Type B pancreatic cell (in vitro differentiated cells): Measurements from ENCODE around the gene DLST. TPM values are rescaled to one million over a fixed set of nuclear protein-coding genes. Genes with fewer than 3 reads are reported as not detected.

ENCODE experiments used
- DNase-seq: peaks from one replicate; pipeline ENCODE4 v3.0.0; 2021; ENCODE audit warnings: mixed read lengths; ENCODE audit not compliant: unreplicated experiment; ENCODE audit errors: extremely low spot score
- H3K27ac Mint-ChIP-seq: 2 replicates; pipeline ENCODE4 v1.8.0; 2021; ENCODE audit warnings: mild to moderate bottlenecking, mixed read lengths
- H3K27me3 Mint-ChIP-seq: 2 replicates; pipeline ENCODE4 v1.8.0; 2021; ENCODE audit warnings: mixed read lengths
- H3K36me3 Mint-ChIP-seq: 2 replicates; pipeline ENCODE4 v1.8.0; 2021; ENCODE audit warnings: mixed read lengths
- H3K4me1 Mint-ChIP-seq: one replicate; pipeline ENCODE4 v1.8.0; 2021; ENCODE audit warnings: mixed read lengths; ENCODE audit not compliant: unreplicated experiment
- H3K4me3 Mint-ChIP-seq: 2 replicates; pipeline ENCODE4 v1.8.0; 2021; ENCODE audit warnings: mild to moderate bottlenecking, mixed read lengths
- H3K9me3 Mint-ChIP-seq: 2 replicates; pipeline ENCODE4 v1.8.0; 2021; ENCODE audit warnings: mixed read lengths
- CTCF ChIP-seq: fragments of 200-600 bp; sonication (generic); conservative IDR thresholded peaks from 2 replicates; pipeline ENCODE4 v1.5.0; 2021; ENCODE audit warnings: antibody characterized with exemption, mild to moderate bottlenecking
- total RNA-seq: library from RNA; stranded (reverse); gene quantifications from 2 replicates; pipeline ENCODE4 v1.2.1, GENCODE V29; 2021; ENCODE audit warnings: low replicate concordance

Gene DLST
- total RNA-seq, 1 donor from 2014 or later = 97.2 TPM

- H3K9me3 Mint-ChIP-seq = no peaks in the 10 kb centered on the region
- TF ChIP-seq CTCF = no peak
- peaks cover 4% of the 10 kb centered on the region for H3K27me3 Mint-ChIP-seq
- peak overlapping the region; percentile 78 for H3K4me3 Mint-ChIP-seq
- H3K27ac Mint-ChIP-seq = no peak overlapping the region
- H3K4me1 Mint-ChIP-seq = peaks cover 38% of the 10 kb centered on the region
- no peak for DNase-seq
- H3K36me3 Mint-ChIP-seq = peaks cover 5% of the 10 kb centered on the region
These were observed 70.5 kb downstream of the DLST start for GRCh38 chr14:74952180-74952665.

- no peak for DNase-seq
- peak overlapping the region; percentile 78 for H3K4me3 Mint-ChIP-seq
- no peak overlapping the region for H3K27ac Mint-ChIP-seq
- H3K9me3 Mint-ChIP-seq = no peaks in the 10 kb centered on the region
- peaks cover 5% of the 10 kb centered on the region for H3K36me3 Mint-ChIP-seq
- peaks cover 38% of the 10 kb centered on the region for H3K4me1 Mint-ChIP-seq
- TF ChIP-seq CTCF = no peak
- H3K27me3 Mint-ChIP-seq = peaks cover 4% of the 10 kb centered on the region
These were observed 71.2 kb downstream of the DLST start for GRCh38 chr14:74952697-74953484.

Other genes starting within 250 kb of the DLST start
- gene AREL1, start 168.8 kb upstream of the DLST start, total RNA-seq = 41.5 and 41.6 TPM in 2 replicates
- 44.6 and 48.0 TPM in 2 replicates for gene FCF1, start 168.8 kb upstream of the DLST start, total RNA-seq
- 65.4 and 90.4 TPM in 2 replicates for gene YLPM1, start 118.6 kb upstream of the DLST start, total RNA-seq
- gene PROX2, start 5.8 kb upstream of the DLST start, total RNA-seq = not detected in 2 replicates
- gene RPS6KL1, start 41.3 kb downstream of the DLST start, total RNA-seq = 5.3 and 7.5 TPM in 2 replicates
- 8.4 and 16.8 TPM in 2 replicates for gene PGF, start 73.7 kb downstream of the DLST start, total RNA-seq
- 36.5 and 45.0 TPM in 2 replicates for gene EIF2B2, start 121.0 kb downstream of the DLST start, total RNA-seq
- 19.3 and 28.5 TPM in 2 replicates for gene MLH3, start 169.6 kb downstream of the DLST start, total RNA-seq
- 12.9 and 20.7 TPM in 2 replicates for gene ACYP1, start 182.1 kb downstream of the DLST start, total RNA-seq
- gene ZC2HC1C, start 187.7 kb downstream of the DLST start, total RNA-seq = 3.7 and 4.7 TPM in 2 replicates
- gene NEK9, start 245.1 kb downstream of the DLST start, total RNA-seq = 81.3 and 117 TPM in 2 replicates